Psoas muscle (tissue), 8 donors: ENCODE data around the gene RRP8. TPM values are rescaled to one million over a fixed set of nuclear protein-coding genes. Genes with fewer than 3 reads are reported as not detected.
A peak's percentile ranks its signal among the peaks of the same experiment; 100 is the strongest.

Experiments
- ATAC-seq, 4 donors: fragments of 200-7000 bp; cut with Tn5 transposase; one replicate each; pipeline ENCODE4 v1.9.1; 2020; ENCODE audit warnings: moderate library complexity in 3 of 4, mild to moderate bottlenecking in 2 of 4
- DNase-seq, 2 donors: peaks; one replicate each; pipeline ENCODE4 v3.0.0-alpha.2; 2020
- H3K27ac ChIP-seq: fragments of 200-600 bp; one replicate; pipeline ENCODE4 v1.8.0; 2022
- H3K27me3 ChIP-seq, 3 donors: fragments of 200-600 bp in 1 of 3; one replicate each; pipeline versions ENCODE4 v1.6.1 to v1.8.0; 2013 to 2022; ENCODE audit warnings: low read length in 2 of 3, mild to moderate bottlenecking in 2 of 3, moderate library complexity in 1 of 3; ENCODE audit not compliant: insufficient read depth in 3 of 3
- H3K36me3 ChIP-seq, 2 donors: fragments of 200-600 bp in 1 of 2; one replicate each; pipeline versions ENCODE4 v1.6.1 to v1.8.0; 2013 to 2022; ENCODE audit warnings: low read depth in 1 of 2, mild to moderate bottlenecking in 1 of 2, moderate library complexity in 1 of 2; ENCODE audit not compliant: insufficient read depth in 1 of 2
- H3K4me1 ChIP-seq: fragments of 200-600 bp; one replicate; pipeline ENCODE4 v1.8.0; 2022
- H3K4me3 ChIP-seq: fragments of 200-600 bp; one replicate; pipeline ENCODE4 v1.8.0; 2022; ENCODE audit warnings: mild to moderate bottlenecking
- H3K9me3 ChIP-seq: fragments of 200-600 bp; one replicate; pipeline ENCODE4 v1.8.0; 2022
- CTCF ChIP-seq: fragments of 200-600 bp; IDR thresholded peaks from one replicate; pipeline ENCODE4 v1.8.0; 2022; ENCODE audit warnings: antibody characterized with exemption
- WGBS, 3 donors: extraction: QIAGEN DNeasy Blood & Tissue Kit; methylation state at CpG; one replicate each; pipeline versions ENCODE4 v1.1.6 to v1.1.7; 2013; 5-methylcytosine and 5-hydroxymethylcytosine counted together
- intact Hi-C, 2 donors: fragments of 100-400 bp; cut with DNase I; formaldehyde crosslinking; loops; one replicate each; pipeline versions ENCODE4 v1.11.0 to v1.14.2; 2022
- polyA plus RNA-seq, 3 donors: library from polyadenylated mRNA; stranded (reverse); fragments of 200-250 nt; gene quantifications; one replicate each; pipeline ENCODE4 v1.2.3, GENCODE V29; 2013
- total RNA-seq, 4 donors: library from RNA; stranded (reverse); fragmentation: NEBNext Ultra II Directional in 2 of 4; extraction: Animal tissue kit (Norgen Biotek cat#: 25700) in 2 of 4; gene quantifications; one replicate each; pipeline versions ENCODE4 v1.2.1 to v1.2.4, GENCODE V29; 2021 to 2023
- donor health status: healthy with polysubstance abuse.
- donor health status: DM: no; HTN: no; CAD: no; lungs with moderate emphysema.
- donor health status: Bipolar disorder and iron deficiency.
- donor health status: healthy.
- donor health status: DM: yes; HTN: yes; CAD: no.
- donor health status: DM: no; HTN: no; CAD: no.
- donor health status: DM: no; HTN: no; CAD: no.
- donor health status: DM: yes; HTN: yes; CAD: no.

Gene RRP8
- total and polyA plus RNA-seq, 7 donors, result 11.6 to 34.0 (median 18.4) TPM

GRCh38 chr11:6638429-6638828 lies 35.0 kb upstream of the RRP8 start:
- Histone ChIP-seq H3K27me3 (no peaks in the 10 kb centered on the region), H3K27ac (no peak overlapping the region), H3K4me3 (no peak overlapping the region), H3K36me3 (peaks cover 0 to 9% of the 10 kb centered on the region in 2 donors), H3K9me3 (no peaks in the 10 kb centered on the region), H3K4me1 (peaks cover 4% of the 10 kb centered on the region)
- no peak for DNase-seq
- no peak for TF ChIP-seq CTCF
- intact Hi-C loops, result no loop called here
- no peak for ATAC-seq
- WGBS, 3 donors, result 52 to 58% (median 58%) methylated on average over 4 of the region's 4 CpGs

GRCh38 chr11:6637871-6638270 lies 34.5 kb upstream of the RRP8 start:
- no peak for TF ChIP-seq CTCF
- peaks cover 0 to 13% of the 10 kb centered on the region in 2 donors for H3K36me3 ChIP-seq
- 8 to 17% (median 12%) methylated on average over 3 of the region's 3 CpGs for WGBS, 3 donors
- no peak overlapping the region for H3K27ac ChIP-seq
- no peak overlapping the region for H3K4me3 ChIP-seq
- intact Hi-C loops, result no loop called here
- H3K27me3 ChIP-seq, result no peaks in the 10 kb centered on the region
- peaks cover 4% of the 10 kb centered on the region for H3K4me1 ChIP-seq
- H3K9me3 ChIP-seq, result no peaks in the 10 kb centered on the region
- DNase-seq (no peak), ATAC-seq (peak; percentile 28 to 57 (median 50))

- no peak for ATAC-seq
- peaks cover 4% of the 10 kb centered on the region for H3K4me1 ChIP-seq
- no peak for TF ChIP-seq CTCF
- no peaks in the 10 kb centered on the region for H3K27me3 ChIP-seq
- H3K9me3 ChIP-seq, result no peaks in the 10 kb centered on the region
- intact Hi-C loops, result no loop called here
- H3K27ac ChIP-seq, result no peak overlapping the region
- no peak overlapping the region for H3K4me3 ChIP-seq
- WGBS, 3 donors, result 76 to 87% (median 81%) methylated on average over 3 of the region's 3 CpGs
- H3K36me3 ChIP-seq, result peaks cover 0 to 19% of the 10 kb centered on the region in 2 donors
- DNase-seq, result no peak
Observed at GRCh38 chr11:6636480-6636879, 33.1 kb upstream of the RRP8 start.

- no peak for TF ChIP-seq CTCF
- WGBS, 3 donors, result 33 to 42% (median 39%) methylated on average over 10 of the region's 10 CpGs
- Histone ChIP-seq H3K4me3 (no peak overlapping the region), H3K27me3 (no peaks in the 10 kb centered on the region), H3K4me1 (peaks cover 4% of the 10 kb centered on the region), H3K36me3 (peaks cover 0 to 12% of the 10 kb centered on the region in 2 donors), H3K9me3 (no peaks in the 10 kb centered on the region), H3K27ac (peak overlapping the region; percentile 46)
- ATAC-seq, result peak; percentile 46 to 69 (median 54)
- DNase-seq, result peak; percentile 51 to 81
- intact Hi-C loops, result no loop called here
Observed at GRCh38 chr11:6635082-6635932, 31.9 kb upstream of the RRP8 start.
